GM19438 (cell line): ENCODE measurements around the gene RSAD1.

Experiments
- ATAC-seq: cut with Tn5 transposase; IDR thresholded peaks from one replicate; pipeline ENCODE4 v1.9.1; 2021; ENCODE audit warnings: low read depth; ENCODE audit not compliant: unreplicated experiment

The RSAD1 gene

DNA sequence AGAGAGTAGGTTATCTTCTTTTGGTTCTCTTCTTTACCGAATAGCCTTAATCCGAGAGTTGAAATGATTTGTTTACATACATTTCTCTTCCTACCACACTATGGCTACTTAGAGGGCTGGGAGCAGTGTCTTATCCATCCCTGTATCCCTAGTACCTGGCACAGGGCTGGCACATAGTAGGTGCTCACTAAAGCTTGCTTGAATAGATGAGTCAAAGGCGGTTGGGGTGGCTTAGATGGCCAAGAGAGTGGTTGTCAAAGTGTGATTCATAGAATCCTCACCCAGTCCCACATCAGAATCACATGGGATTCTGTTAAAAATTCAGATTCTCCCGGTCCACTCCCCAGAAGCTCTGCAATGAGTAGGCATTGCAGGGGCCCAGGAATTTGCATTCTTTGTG, 21.0 kb upstream of the RSAD1 start:
- no peak for ATAC-seq

DNA sequence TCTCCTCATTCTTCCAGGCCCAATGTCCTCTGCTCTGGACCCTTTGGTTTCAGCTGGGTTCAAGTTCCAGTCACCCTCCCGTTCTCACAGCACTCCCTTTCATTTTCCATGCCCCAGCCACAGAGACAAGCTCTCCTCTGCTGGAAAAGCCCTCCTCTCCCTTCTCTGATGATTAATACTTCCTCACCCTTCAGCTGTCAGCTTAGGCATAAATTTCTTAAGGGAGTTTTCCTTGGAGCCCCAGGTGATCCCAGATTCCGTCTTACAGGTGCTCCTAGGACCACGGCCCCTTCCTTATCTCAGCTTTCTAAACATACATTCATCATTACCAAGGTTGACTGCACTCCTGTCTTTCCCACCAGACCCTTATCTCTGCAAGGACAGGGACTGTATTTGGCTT, 20.4 kb upstream of the RSAD1 start:
- no peak for ATAC-seq

GRCh38 chr17:50458701-50459676, 19.7 kb upstream of the RSAD1 start:
- no peak for ATAC-seq

DNA sequence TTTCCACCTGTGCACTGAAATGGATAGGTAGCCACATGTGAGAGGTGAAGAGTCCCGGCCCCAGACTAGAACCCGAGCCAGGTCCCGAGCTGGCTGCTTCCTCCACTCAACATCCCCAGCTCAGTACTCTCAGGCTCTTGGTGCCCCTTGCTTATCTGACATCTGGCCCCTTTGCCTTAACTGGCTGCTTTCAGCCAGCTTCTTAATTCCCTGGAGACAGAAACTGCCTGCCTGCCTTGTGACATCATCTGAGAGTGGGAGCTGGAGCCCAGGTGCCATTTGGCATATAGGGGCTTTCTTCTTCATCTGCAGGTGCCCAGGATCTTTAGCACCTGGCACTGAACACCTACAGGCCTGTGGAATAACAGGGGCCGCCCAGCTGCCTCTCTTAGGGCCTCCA, 18.9 kb upstream of the RSAD1 start:
- no peak for ATAC-seq

DNA sequence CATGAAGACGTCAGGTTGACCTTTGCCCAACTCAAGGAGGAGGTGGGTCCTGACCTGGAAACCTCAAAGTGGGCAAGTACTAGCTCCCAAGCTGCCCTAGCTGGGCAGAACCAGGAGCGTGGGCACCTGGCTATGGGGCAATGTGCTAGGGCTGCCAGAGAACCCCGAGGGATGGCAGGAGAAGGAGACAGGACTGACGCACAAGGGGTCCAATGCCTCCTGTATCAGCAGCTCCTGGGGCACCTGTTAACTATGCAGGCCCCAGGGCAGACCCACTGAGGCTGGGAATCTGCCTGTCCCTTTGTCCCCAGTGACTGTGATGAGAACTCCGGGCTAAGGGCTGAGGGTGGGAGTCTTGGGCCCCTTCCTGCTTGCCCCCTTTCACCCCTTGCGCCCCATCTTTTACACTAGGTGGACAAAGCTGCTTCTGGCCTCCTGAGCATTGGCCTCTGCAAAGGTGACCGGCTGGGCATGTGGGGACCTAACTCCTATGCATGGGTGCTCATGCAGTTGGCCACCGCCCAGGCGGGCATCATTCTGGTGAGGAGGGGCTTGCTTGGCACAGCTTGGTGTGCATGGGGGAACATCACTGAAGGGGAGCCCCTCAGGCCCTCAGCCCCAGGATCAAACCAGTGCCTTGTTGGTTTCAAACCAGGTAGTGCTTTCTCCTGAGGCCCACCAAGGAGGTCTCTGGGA, 17.7 kb upstream of the RSAD1 start:
- ATAC-seq: no peak

DNA sequence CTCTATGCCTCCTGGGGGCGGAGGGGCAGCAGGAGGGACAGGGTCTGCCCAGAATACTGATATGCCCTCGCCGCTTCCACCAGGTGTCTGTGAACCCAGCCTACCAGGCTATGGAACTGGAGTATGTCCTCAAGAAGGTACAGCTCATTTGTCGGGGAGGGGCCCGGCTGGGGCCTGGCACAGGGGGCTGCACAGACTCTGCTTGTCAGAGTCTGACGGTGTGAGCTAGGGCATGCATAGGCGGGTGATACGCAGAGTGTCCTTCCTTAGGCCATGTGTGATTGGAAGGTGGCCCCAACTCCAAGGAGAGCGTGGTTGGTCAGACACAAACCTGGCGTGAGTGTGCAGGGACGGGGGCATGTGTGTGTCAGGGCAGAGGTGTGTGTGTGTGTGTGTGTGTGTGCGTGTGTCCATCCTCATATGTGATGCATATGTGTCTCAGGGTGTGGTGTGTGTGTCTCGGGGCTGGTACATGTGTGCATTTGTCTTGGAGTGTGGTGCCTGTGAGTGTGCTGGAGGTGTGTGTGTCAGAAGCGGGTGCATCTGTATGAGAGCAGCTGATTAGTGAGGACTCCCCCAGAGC, 17.0 kb upstream of the RSAD1 start:
- ATAC-seq: no peak

DNA sequence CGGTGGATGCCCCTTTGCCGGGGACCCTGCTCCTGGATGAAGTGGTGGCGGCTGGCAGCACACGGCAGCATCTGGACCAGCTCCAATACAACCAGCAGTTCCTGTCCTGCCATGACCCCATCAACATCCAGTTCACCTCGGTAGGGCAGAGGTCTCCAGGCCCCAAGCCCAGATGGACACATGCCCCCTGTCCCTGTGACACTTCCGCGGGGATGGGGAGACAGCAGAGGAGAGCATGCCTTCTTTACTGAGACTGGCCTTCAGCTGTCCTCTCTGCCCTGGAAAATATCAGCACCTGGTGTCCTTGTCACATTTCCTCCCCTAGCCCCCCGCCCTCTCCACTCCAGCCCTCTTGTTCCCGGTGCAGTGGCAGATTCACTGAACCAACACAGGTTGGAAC, 16.2 kb upstream of the RSAD1 start:
- no peak for ATAC-seq

DNA sequence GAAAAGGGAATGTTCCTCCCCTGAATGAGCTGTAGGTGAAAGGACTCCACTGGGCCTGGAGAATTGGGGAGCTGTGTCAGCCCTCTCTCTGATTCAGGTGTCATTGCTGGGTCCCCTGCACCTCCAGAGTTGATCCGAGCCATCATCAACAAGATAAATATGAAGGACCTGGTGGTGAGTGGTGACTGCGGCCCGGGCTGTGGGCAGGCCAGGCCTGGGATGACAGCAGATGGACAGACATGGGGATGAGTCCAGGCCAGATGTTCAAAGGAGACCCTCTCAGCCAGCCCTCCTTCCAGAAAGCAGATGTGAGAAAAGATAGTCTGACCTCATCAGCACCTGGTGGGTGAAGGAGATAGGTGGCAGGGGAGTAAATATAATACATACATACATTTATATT, 14.5 kb upstream of the RSAD1 start:
- no peak for ATAC-seq

GRCh38 chr17:50464736-50465135, 13.9 kb upstream of the RSAD1 start:
- no peak for ATAC-seq

- no peak for ATAC-seq
These were observed 13.5 kb upstream of the RSAD1 start for GRCh38 chr17:50465171-50465570.

DNA sequence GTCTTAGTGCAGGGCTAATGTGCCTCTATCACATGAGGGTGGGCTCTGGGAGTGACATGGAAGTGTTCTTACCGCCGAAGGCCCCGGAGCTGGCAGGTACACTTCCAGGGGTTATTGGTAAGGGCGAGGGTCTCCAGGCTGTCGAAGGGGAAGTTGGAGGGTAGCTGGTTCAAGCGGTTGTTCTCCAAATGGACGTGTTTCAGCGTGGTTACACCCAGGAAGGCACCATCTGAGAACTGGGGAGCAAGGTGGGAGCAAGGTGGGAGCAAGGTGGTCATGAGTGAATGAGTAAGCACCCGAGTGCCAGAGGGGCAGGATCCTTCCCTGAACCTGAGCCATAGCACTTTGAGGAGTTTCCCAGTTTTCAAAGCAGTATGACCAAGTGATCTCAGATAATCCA, 13.0 kb upstream of the RSAD1 start:
- no peak for ATAC-seq

DNA sequence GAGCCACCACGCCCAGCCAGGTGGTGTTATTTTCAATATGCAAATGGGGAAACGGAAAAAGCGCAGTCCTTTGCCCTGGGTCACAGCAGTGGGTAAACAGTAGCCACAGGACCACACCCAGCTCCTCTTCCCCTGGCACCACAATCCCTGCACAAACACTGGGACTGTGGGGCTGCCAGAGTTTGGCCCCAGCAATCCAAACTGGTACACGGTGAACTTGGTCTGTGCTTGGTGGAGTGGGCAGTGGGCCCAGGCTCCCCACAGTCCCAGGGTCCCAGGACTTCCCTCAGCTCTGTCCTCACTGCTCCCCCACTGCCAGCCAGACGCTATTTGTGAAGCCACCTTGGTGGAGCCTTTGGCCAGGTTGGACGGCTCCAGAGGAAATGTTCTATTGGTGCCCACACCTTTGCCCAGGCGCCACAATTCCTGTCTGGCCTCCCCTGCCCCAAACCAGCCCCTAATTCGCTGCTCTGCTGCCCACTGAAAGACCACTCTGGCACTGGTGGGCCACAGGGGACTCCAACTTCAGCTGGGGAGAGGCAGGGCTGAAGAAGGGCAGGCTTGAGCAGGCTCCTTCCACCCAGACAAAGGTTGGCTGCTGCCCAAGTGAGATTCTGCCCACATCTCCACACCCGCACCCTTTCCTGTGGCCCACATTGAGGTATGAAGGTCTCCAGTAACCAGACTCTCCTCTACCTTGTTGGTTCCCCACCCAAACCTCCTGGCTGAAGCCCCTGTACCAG, 12.1 kb upstream of the RSAD1 start:
- no peak for ATAC-seq

DNA sequence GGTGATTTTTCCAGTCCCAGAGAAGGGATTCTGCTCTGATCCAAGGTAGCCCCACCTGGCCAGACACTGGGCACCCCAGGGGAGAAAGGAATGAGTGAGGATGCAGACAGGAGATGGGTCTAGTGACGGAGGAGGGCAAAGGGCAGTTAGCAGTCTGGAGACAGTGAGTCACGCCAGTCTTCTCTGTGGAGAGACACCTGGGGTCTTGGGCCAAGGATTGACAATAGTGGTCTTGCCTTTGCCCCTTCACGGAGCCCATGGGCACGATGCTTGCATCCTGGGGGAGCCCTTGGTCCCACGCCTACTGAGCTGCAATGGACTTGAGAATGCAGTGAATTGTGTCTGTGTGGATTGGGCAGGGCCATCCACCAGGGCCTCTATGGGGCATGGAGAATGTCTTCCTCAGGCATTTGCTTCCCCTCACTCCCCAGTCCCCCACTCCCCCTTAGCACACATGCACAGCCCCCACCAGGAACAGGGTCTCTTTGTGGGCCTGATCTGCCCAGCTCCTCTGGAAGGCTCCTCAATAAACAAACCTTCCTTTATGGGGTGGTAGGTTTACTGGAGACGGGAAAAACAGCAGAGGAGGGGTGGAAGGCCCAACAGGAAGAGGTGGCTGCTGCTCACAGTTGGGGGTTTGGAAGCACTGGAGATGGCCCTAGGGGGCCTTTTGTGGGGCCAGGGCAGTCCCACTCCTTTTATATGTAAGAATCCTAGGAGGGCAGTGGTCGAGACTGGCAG, 11.4 kb upstream of the RSAD1 start:
- ATAC-seq: no peak

DNA sequence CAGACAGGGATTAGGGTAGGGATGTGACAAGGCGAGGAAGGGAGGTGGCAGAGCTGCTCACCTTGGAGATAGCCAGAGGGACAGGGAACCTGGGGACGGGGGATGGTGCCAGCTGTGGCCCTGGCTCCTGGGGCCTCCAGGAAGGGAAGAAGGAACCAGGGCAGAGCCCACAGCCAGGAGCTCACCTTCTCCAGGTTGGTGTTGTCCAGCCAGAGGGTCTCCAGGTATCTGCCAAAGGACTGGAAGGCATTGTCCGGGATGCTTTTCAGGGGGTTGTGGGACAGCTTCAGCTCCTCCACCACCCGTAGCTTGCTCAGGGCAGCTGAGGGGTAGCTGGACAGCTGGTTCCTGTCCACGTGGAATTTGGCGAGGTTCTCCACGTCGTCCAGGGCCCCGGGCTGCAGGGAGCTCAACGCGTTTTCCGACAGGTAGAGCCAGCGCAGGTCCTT, 10.8 kb upstream of the RSAD1 start:
- no peak for ATAC-seq

DNA sequence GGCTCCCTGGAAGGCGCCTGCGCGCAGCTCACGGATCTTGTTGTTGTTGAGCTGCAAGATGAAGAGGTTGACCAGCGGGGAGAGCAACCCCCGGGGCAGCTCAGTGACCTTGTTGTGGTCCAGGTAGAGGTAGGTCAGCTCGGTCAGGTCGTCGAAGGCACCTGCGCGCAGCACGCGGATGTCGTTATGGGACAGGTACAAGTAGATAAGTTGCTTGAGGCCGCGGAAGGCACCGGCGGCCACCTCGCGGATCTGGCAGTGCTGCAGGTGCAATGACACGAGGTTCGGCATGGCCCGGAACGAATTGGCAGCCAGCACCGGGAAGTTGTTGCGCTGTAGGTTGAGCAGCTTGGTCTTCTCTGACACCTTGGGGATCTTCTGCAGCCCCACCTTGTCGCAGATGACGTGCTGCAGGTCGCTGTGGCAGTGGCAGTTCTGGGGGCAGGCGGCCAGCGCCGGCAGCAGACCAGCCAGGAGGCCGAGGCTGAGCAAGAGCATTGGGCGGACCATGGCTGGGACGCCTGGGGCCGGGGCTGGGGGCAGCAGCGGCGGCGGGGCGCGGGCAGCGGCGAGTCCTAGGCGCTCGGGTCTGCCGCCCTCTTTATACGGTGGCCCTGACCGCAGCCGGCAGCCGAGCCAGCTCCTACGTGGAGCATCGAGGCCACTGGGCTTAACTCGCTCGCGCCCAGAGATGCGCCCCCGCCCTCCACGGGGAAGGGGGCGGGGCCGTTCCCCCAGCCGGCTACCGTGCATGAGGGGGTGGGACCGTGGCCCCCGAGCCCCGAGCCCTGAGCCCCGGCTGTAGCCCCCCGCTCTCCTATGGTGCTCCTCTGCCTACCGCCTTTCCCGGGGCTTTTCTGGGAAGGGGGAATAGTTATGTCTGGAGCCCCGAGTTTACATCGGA, 10.1 kb upstream of the RSAD1 start, which contains the start of gene CHAD:
Gene CHAD, minus strand, starts transcription at position 577 of the 904 bp plus-strand sequence. Its CDS starts 67 bp downstream, at position 510.
- ATAC-seq: no peak

DNA sequence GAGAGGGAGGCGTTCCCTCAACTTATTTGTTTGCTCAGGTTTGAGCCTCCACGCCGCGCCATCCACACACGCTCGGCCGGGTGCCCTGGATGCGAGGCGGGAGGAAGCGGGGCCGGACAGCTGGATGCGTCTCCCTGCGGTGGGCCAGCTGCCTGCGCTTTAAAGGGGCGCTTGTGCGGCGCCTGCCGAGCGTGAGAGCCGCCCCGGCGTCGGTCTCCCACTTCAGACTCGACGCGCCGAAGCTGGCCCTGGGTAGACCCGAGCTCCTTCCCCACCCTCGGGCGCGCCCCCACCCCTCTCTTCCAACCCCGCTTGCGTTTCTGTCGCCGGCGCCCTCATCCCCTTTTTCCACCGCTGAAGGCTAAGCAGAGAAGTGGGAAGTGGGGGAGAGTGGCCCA, 9.5 kb upstream of the RSAD1 start:
- ATAC-seq: no peak

- ATAC-seq: no peak
These were observed 8.9 kb upstream of the RSAD1 start for GRCh38 chr17:50469671-50470305.

- ATAC-seq: no peak
These were observed 8.2 kb upstream of the RSAD1 start for GRCh38 chr17:50470426-50470825.
